Measurements from ENCODE around the gene RNF11.

DNA sequence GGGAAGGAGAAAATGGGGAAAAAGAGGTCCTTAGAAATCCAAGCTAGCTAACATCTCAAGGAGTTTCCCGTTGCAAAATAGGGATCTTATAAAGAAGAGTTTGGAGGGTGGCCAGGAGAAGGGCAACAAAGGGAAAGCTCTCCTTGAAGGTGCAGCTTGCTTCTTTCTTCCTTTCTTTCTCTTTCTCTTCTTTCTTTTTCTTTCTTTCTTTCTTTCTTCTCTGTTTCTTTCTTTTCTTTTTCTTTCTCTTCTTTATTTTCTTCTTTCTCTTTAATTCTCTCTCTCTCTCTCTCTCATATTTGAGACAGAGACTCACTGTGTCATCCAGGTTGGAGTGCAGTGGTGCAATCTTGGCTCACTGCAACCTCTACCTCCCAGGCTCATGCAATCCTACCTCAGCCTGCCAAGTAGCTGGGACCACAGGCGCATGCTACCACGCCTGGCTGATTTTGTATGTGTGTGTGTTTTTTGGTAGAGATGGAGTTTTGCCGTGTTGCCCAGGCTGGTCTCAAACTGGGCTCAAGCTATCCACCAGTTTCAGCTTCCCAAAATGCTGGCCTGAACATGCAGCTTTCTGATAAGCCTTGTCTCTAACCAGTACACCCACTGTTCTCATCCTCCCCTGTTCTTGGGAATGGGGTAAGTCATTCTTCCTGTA is 44.4 kb downstream of the RNF11 start:
- TF ChIP-seq, protein P1, sequence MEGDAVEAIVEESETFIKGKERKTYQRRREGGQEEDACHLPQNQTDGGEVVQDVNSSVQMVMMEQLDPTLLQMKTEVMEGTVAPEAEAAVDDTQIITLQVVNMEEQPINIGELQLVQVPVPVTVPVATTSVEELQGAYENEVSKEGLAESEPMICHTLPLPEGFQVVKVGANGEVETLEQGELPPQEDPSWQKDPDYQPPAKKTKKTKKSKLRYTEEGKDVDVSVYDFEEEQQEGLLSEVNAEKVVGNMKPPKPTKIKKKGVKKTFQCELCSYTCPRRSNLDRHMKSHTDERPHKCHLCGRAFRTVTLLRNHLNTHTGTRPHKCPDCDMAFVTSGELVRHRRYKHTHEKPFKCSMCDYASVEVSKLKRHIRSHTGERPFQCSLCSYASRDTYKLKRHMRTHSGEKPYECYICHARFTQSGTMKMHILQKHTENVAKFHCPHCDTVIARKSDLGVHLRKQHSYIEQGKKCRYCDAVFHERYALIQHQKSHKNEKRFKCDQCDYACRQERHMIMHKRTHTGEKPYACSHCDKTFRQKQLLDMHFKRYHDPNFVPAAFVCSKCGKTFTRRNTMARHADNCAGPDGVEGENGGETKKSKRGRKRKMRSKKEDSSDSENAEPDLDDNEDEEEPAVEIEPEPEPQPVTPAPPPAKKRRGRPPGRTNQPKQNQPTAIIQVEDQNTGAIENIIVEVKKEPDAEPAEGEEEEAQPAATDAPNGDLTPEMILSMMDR (IDR thresholded peaks at IDR 0.05; ENCODE audit: insufficient read depth, low read length, poor library complexity, severe bottlenecking), result no peak
- TF ChIP-seq EZH2phosphoT487 (conservative IDR thresholded peaks at IDR 0.05; ENCODE audit: low read length), result no peak
